Measurements from ENCODE around the gene POLR2B. TPM values are rescaled to one million over a fixed set of nuclear protein-coding genes. Genes with fewer than 3 reads are reported as not detected.

The POLR2B gene
- total RNA-seq, 1 experiment from 2014 or later, result 117 TPM

- H3K4me3 Mint-ChIP-seq, result no peak overlapping the region
- H3K4me1 Mint-ChIP-seq, result no peaks in the 10 kb centered on the region
- H3K9me3 Mint-ChIP-seq, result no peaks in the 10 kb centered on the region
- DNase-seq (ENCODE audit: low spot score) (no peak), ATAC-seq (no peak)
- TF ChIP-seq ZNF219 (CRISPR knock-in tag; IDR thresholded peaks at IDR 0.05; ENCODE audit: borderline replicate concordance) (no peak), ZBTB43 (CRISPR knock-in tag; IDR thresholded peaks at IDR 0.05) (no peak), NFE2L1 (CRISPR knock-in tag; IDR thresholded peaks at IDR 0.05) (no peak), MLX (CRISPR knock-in tag; IDR thresholded peaks at IDR 0.05) (no peak), NR1H2 (CRISPR knock-in tag; IDR thresholded peaks at IDR 0.05) (no peak), FOXK1 (CRISPR knock-in tag; IDR thresholded peaks at IDR 0.05) (no peak), JAZF1 (CRISPR knock-in tag; IDR thresholded peaks at IDR 0.05) (no peak), CTCF (IDR thresholded peaks at IDR 0.05) (no peak), ZNF317 (CRISPR knock-in tag; IDR thresholded peaks at IDR 0.05; ENCODE audit: borderline replicate concordance, low read depth) (no peak), ZNF396 (CRISPR knock-in tag; IDR thresholded peaks at IDR 0.05; ENCODE audit: borderline replicate concordance) (no peak), ATF1 (CRISPR knock-in tag; IDR thresholded peaks at IDR 0.05) (no peak), AR (CRISPR knock-in tag; IDR thresholded peaks at IDR 0.05) (no peak), TCF7 (CRISPR knock-in tag; IDR thresholded peaks at IDR 0.05; ENCODE audit: low read depth) (no peak), NFYB (CRISPR knock-in tag; conservative IDR thresholded peaks at IDR 0.05; ENCODE audit: low read depth) (no peak), NR2C2 (CRISPR knock-in tag; IDR thresholded peaks at IDR 0.05) (no peak), FOXJ3 (CRISPR knock-in tag; IDR thresholded peaks at IDR 0.05; ENCODE audit: borderline replicate concordance) (no peak), PREB (CRISPR knock-in tag; IDR thresholded peaks at IDR 0.05; ENCODE audit: borderline replicate concordance) (no peak), MAX (CRISPR knock-in tag; IDR thresholded peaks at IDR 0.05) (no peak), CREB1 (CRISPR knock-in tag; IDR thresholded peaks at IDR 0.05) (no peak)
- H3K27me3 Mint-ChIP-seq (ENCODE audit: low read depth), result no peaks in the 10 kb centered on the region
- H3K36me3 Mint-ChIP-seq, result peaks cover 8% of the 10 kb centered on the region
- POLR2A ChIA-PET, result no interaction called here
- no peak overlapping the region for H3K27ac Mint-ChIP-seq
- CTCF ChIA-PET, result no interaction called here
These were observed 37.7 kb upstream of the POLR2B start for GRCh38 chr4:56940971-56941370.

GRCh38 chr4:56941403-56941802, 37.3 kb upstream of the POLR2B start:
- H3K27ac Mint-ChIP-seq, result no peak overlapping the region
- ChIA-PET POLR2A (no interaction called here), CTCF (no interaction called here)
- no peak for ATAC-seq
- H3K9me3 Mint-ChIP-seq, result no peaks in the 10 kb centered on the region
- H3K27me3 Mint-ChIP-seq (ENCODE audit: low read depth), result no peaks in the 10 kb centered on the region
- H3K4me1 Mint-ChIP-seq, result no peaks in the 10 kb centered on the region
- peaks cover 8% of the 10 kb centered on the region for H3K36me3 Mint-ChIP-seq
- no peak for DNase-seq (ENCODE audit: low spot score)
- H3K4me3 Mint-ChIP-seq, result no peak overlapping the region
- no peak for TF ChIP-seq GABPB1 (CRISPR knock-in tag; IDR thresholded peaks at IDR 0.05)
- no peak for TF ChIP-seq NFE2L1 (CRISPR knock-in tag; IDR thresholded peaks at IDR 0.05)
- TF ChIP-seq E2F1 (CRISPR knock-in tag; IDR thresholded peaks at IDR 0.05), result no peak
- no peak for TF ChIP-seq ZBTB43 (CRISPR knock-in tag; IDR thresholded peaks at IDR 0.05)
- TF ChIP-seq RORB (CRISPR knock-in tag; IDR thresholded peaks at IDR 0.05), result no peak
- TF ChIP-seq ZNF423 (CRISPR knock-in tag; IDR thresholded peaks at IDR 0.05), result no peak
- no peak for TF ChIP-seq ZNF263 (CRISPR knock-in tag; IDR thresholded peaks at IDR 0.05; ENCODE audit: low read depth)
- no peak for TF ChIP-seq ZNF219 (CRISPR knock-in tag; IDR thresholded peaks at IDR 0.05; ENCODE audit: borderline replicate concordance)
- no peak for TF ChIP-seq ZNF512 (CRISPR knock-in tag; IDR thresholded peaks at IDR 0.05; ENCODE audit: borderline replicate concordance)
